HPDE6-E6E7 (cell line): ENCODE data around the gene CACNB2.

ENCODE experiments used
- DNase-seq: peaks from one replicate; pipeline ENCODE4 v3.0.0; 2011; ENCODE audit warnings: missing footprints; ENCODE audit errors: extremely low spot score

CACNB2 gene

GRCh38 chr10:18140149-18140956 is at the start of gene CACNB2:
Gene CACNB2 (plus strand): TSS chr10:18140424.
- DNase-seq: no peak

- DNase-seq: no peak
Observed at GRCh38 chr10:18094332-18094731, 45.9 kb upstream of the CACNB2 start.

GRCh38 chr10:18094793-18095192 is 45.4 kb upstream of the CACNB2 start:
- no peak for DNase-seq

- DNase-seq: no peak
Observed at GRCh38 chr10:18097524-18097923, 42.7 kb upstream of the CACNB2 start.

- DNase-seq: no peak
Observed at GRCh38 chr10:18098201-18098600, 42.0 kb upstream of the CACNB2 start.

- no peak for DNase-seq
Observed at GRCh38 chr10:18099415-18099814, 40.8 kb upstream of the CACNB2 start.

- no peak for DNase-seq
Observed at GRCh38 chr10:18100669-18101068, 39.6 kb upstream of the CACNB2 start.

- no peak for DNase-seq
Observed at GRCh38 chr10:18102404-18102803, 37.8 kb upstream of the CACNB2 start.

GRCh38 chr10:18104223-18104872 is 35.9 kb upstream of the CACNB2 start:
- DNase-seq: no peak

GRCh38 chr10:18109341-18109870 is 30.8 kb upstream of the CACNB2 start:
- DNase-seq: no peak

- DNase-seq: no peak
Observed at GRCh38 chr10:18113881-18114280, 26.3 kb upstream of the CACNB2 start.

GRCh38 chr10:18117276-18117675 is 22.9 kb upstream of the CACNB2 start:
- DNase-seq: no peak

- DNase-seq: no peak
Observed at GRCh38 chr10:18122753-18123152, 17.5 kb upstream of the CACNB2 start.

GRCh38 chr10:18133046-18133445 is 7.2 kb upstream of the CACNB2 start:
- no peak for DNase-seq

GRCh38 chr10:18134509-18134908 is 5.7 kb upstream of the CACNB2 start:
- no peak for DNase-seq

- DNase-seq: no peak
Observed at GRCh38 chr10:18134921-18135320, 5.3 kb upstream of the CACNB2 start.

GRCh38 chr10:18136073-18136791 is 4.0 kb upstream of the CACNB2 start:
- DNase-seq: no peak

GRCh38 chr10:18137111-18137510 is 3.1 kb upstream of the CACNB2 start:
- DNase-seq: no peak

- DNase-seq: no peak
Observed at GRCh38 chr10:18140957-18141845, 977 bp downstream of the CACNB2 start.

- DNase-seq: no peak
Observed at GRCh38 chr10:18142151-18142550, 1.9 kb downstream of the CACNB2 start.

GRCh38 chr10:18144396-18144795 is 4.2 kb downstream of the CACNB2 start:
- DNase-seq: no peak
